ENCODE measurements around the gene PADI1. TPM values are rescaled to one million over a fixed set of nuclear protein-coding genes. Genes with fewer than 3 reads are reported as not detected.
A peak's percentile ranks its signal among the peaks of the same experiment; 100 is the strongest.

PADI1 gene
- total RNA-seq, 1 experiment from 2014 or later: 0.37 TPM

DNA sequence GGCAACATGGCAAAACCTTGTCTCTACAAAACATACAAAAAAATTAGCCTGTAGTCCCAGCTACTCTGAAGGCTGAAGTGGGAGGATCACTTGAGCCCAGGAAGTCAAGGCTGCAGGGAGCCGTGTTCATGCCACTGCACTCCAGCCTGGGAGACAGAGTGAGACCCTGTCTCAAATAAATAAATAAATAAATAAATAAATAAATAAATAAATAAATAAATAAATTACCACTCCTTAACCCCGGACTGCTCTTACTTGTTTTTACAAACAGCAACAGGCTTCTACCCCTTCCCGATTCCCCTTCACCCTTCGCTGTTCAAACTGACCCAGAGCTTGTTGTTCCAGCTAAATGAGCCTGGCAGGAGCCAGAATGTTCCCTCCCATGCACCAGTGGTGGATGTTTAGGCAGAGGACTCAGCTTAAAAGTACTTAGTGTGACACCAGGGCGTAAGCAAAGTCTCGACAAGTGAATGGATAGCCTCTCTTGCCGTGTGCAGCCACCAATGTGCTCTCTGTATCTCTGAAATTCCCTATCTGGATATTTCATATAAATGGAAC is 22.5 kb downstream of the PADI1 start:
- ATAC-seq: no peak
- RAD21 ChIA-PET (ENCODE audit: low non-redundant PET in 1 of 2, low total read pairs in 2 of 2, uncharacterized antibody in 2 of 2, unreplicated experiment in 2 of 2): no interaction called here
- TF ChIP-seq POLR2AphosphoS5 (IDR thresholded peaks at IDR 0.05; ENCODE audit: low read depth, low read length) (no peak), EZH2 (IDR thresholded peaks at IDR 0.05) (no peak), CBX3 (IDR thresholded peaks at IDR 0.05; ENCODE audit: low read depth) (no peak), ZNF274 (IDR thresholded peaks at IDR 0.05; ENCODE audit: low read depth, low read length) (no peak)
- TF ChIP-seq, protein P1, sequence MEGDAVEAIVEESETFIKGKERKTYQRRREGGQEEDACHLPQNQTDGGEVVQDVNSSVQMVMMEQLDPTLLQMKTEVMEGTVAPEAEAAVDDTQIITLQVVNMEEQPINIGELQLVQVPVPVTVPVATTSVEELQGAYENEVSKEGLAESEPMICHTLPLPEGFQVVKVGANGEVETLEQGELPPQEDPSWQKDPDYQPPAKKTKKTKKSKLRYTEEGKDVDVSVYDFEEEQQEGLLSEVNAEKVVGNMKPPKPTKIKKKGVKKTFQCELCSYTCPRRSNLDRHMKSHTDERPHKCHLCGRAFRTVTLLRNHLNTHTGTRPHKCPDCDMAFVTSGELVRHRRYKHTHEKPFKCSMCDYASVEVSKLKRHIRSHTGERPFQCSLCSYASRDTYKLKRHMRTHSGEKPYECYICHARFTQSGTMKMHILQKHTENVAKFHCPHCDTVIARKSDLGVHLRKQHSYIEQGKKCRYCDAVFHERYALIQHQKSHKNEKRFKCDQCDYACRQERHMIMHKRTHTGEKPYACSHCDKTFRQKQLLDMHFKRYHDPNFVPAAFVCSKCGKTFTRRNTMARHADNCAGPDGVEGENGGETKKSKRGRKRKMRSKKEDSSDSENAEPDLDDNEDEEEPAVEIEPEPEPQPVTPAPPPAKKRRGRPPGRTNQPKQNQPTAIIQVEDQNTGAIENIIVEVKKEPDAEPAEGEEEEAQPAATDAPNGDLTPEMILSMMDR (IDR thresholded peaks at IDR 0.05 in 2 of 3, conservative IDR thresholded peaks at IDR 0.05 in 1 of 3; ENCODE audit: borderline replicate concordance in 1 of 3, insufficient read depth in 1 of 3, low read depth in 2 of 3, low read length in 2 of 3): no peak
- Histone ChIP-seq H3K9me2 (ENCODE audit: insufficient read depth) (no peaks in the 10 kb centered on the region), H2AFZ (ENCODE audit: low read depth, low read length, poor library complexity, severe bottlenecking) (no peak overlapping the region), H3K27me3 (ENCODE audit: insufficient read depth, low read length) (peaks cover 36% of the 10 kb centered on the region; the same call in 1 of the 2 replicates), H3K36me3 (ENCODE audit: control insufficient read depth in 1 of 2, insufficient read depth in 2 of 2, low read length in 2 of 2) (no peaks in the 10 kb centered on the region), H3K4me3 (replicated peaks in 1 of 2; ENCODE audit: low read depth in 1 of 2, low read length in 2 of 2) (no peak overlapping the region), H4K20me1 (ENCODE audit: insufficient read depth) (no peaks in the 10 kb centered on the region), H3K4me1 (ENCODE audit: control insufficient read depth in 1 of 2, insufficient read depth in 2 of 2, low read length in 2 of 2) (peaks cover 27 to 47% of the 10 kb centered on the region in 2 experiments), H3K9me3 (ENCODE audit: control insufficient read depth in 1 of 2, insufficient read depth in 1 of 2, low read depth in 1 of 2, low read length in 2 of 2) (no peaks in the 10 kb centered on the region), H3K4me2 (ENCODE audit: low read length) (peak overlapping the region; percentile 72; the same call in 1 of the 2 replicates), H3K79me2 (ENCODE audit: insufficient read depth, low read length) (no peaks in the 10 kb centered on the region), H3K9ac (ENCODE audit: low read length) (no peak overlapping the region), H3K27ac (ENCODE audit: low read depth, low read length) (no peak overlapping the region)
- POLR2A ChIA-PET: no interaction called here
- intact Hi-C loops (cut with micrococcal nuclease): no loop called here
- CTCF ChIA-PET: no interaction called here
- no TSS peak for BruUV-seq (replicated peaks)
- no peak for DNase-seq (ENCODE audit: low read depth, low spot score)

DNA sequence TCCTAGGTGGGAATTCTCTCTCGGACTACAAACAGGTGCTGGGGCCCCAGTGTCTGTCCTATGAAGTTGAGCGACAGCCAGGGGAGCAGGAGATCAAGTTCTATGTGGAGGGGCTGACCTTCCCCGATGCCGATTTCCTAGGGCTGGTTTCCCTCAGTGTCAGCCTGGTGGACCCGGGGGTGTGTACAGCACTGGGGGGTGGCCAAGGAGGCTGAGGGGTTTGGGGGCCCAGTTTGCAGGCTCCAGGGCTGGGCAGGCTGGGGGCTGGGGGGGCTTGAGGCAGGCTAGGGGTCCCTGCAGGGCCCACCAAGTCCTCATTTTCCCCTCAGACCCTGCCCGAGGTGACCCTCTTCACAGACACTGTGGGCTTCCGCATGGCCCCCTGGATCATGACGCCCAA is 23.7 kb downstream of the PADI1 start:
- Histone ChIP-seq H3K27me3 (ENCODE audit: insufficient read depth, low read length) (peaks cover 28% of the 10 kb centered on the region; the same call in 1 of the 2 replicates), H3K4me2 (ENCODE audit: low read length) (peak overlapping the region; percentile 58; the same call in 1 of the 2 replicates), H3K9me2 (ENCODE audit: insufficient read depth) (no peaks in the 10 kb centered on the region), H3K9me3 (ENCODE audit: control insufficient read depth in 1 of 2, insufficient read depth in 1 of 2, low read depth in 1 of 2, low read length in 2 of 2) (no peaks in the 10 kb centered on the region), H3K36me3 (ENCODE audit: control insufficient read depth in 1 of 2, insufficient read depth in 2 of 2, low read length in 2 of 2) (no peaks in the 10 kb centered on the region), H2AFZ (ENCODE audit: low read depth, low read length, poor library complexity, severe bottlenecking) (no peak overlapping the region), H4K20me1 (ENCODE audit: insufficient read depth) (no peaks in the 10 kb centered on the region), H3K9ac (ENCODE audit: low read length) (peak overlapping the region; percentile 18; the same call in 1 of the 2 replicates), H3K79me2 (ENCODE audit: insufficient read depth, low read length) (no peaks in the 10 kb centered on the region), H3K4me3 (replicated peaks in 1 of 2; ENCODE audit: low read depth in 1 of 2, low read length in 2 of 2) (no peak overlapping the region), H3K27ac (ENCODE audit: low read depth, low read length) (no peak overlapping the region), H3K4me1 (ENCODE audit: control insufficient read depth in 1 of 2, insufficient read depth in 2 of 2, low read length in 2 of 2) (peaks cover 37 to 59% of the 10 kb centered on the region in 2 experiments)
- BruUV-seq (replicated peaks): no TSS peak
- RAD21 ChIA-PET (ENCODE audit: low non-redundant PET in 1 of 2, low total read pairs in 2 of 2, uncharacterized antibody in 2 of 2, unreplicated experiment in 2 of 2): no interaction called here
- ATAC-seq: no peak
- CTCF ChIA-PET: no interaction called here
- POLR2A ChIA-PET: no interaction called here
- no peak for DNase-seq (ENCODE audit: low read depth, low spot score)
- intact Hi-C loops (cut with micrococcal nuclease): no loop called here
- TF ChIP-seq YY1 (IDR thresholded peaks at IDR 0.05; ENCODE audit: extremely low read depth, insufficient replicate concordance, low read depth, low read length) (no peak), CBX3 (IDR thresholded peaks at IDR 0.05; ENCODE audit: low read depth) (no peak), SRF (IDR thresholded peaks at IDR 0.05; ENCODE audit: low read depth) (no peak), ZFX (IDR thresholded peaks at IDR 0.05) (no peak), TCF7L2 (IDR thresholded peaks at IDR 0.05; ENCODE audit: borderline replicate concordance, extremely low read depth, insufficient read depth, insufficient read length) (no peak), JUND (IDR thresholded peaks at IDR 0.05) (no peak), EGR1 (IDR thresholded peaks at IDR 0.05; ENCODE audit: low read depth) (no peak), ELF1 (IDR thresholded peaks at IDR 0.05; ENCODE audit: borderline replicate concordance, low read depth) (no peak), POLR2AphosphoS5 (IDR thresholded peaks at IDR 0.05; ENCODE audit: low read depth, low read length) (no peak), ZBTB33 (IDR thresholded peaks at IDR 0.05; ENCODE audit: extremely low read depth, insufficient replicate concordance, low read length) (no peak)
- TF ChIP-seq, protein P1 (IDR thresholded peaks at IDR 0.05 in 2 of 3, conservative IDR thresholded peaks at IDR 0.05 in 1 of 3; ENCODE audit: borderline replicate concordance in 1 of 3, insufficient read depth in 1 of 3, low read depth in 2 of 3, low read length in 2 of 3): no peak
